Fibroblast of lung (primary cell): ENCODE measurements around the gene TRMT13. TPM values are rescaled to one million over a fixed set of nuclear protein-coding genes. Genes with fewer than 3 reads are reported as not detected.

Experiments used
- DNase-seq, 2 donors: peaks; one replicate each; pipeline versions ENCODE4 v3.0.0 to v3.0.0-alpha.2; 2010; ENCODE audit warnings: low read depth in 2 of 2
- H2AFZ ChIP-seq: 2 replicates; pipeline ENCODE4 v1.5.1; 2012; ENCODE audit warnings: low read length, control low read depth, inconsistent platforms
- H3K27ac ChIP-seq: 2 replicates; pipeline ENCODE4 v1.5.1; 2011; ENCODE audit warnings: low read length, control low read depth; ENCODE audit not compliant: insufficient read depth
- H3K27me3 ChIP-seq: 2 replicates; pipeline ENCODE4 v1.5.1; 2011; ENCODE audit warnings: mild to moderate bottlenecking, low read length; ENCODE audit not compliant: control insufficient read depth, insufficient read depth
- H3K36me3 ChIP-seq: 2 replicates; pipeline ENCODE4 v1.5.1; 2011; ENCODE audit warnings: low read length; ENCODE audit not compliant: control insufficient read depth, insufficient read depth
- H3K4me1 ChIP-seq: 2 replicates; pipeline ENCODE4 v1.5.1; 2011; ENCODE audit warnings: low read length; ENCODE audit not compliant: control insufficient read depth, insufficient read depth; ENCODE audit errors: extremely low read depth
- H3K4me2 ChIP-seq: 2 replicates; pipeline ENCODE4 v1.5.1; 2011; ENCODE audit warnings: low read length, control low read depth; ENCODE audit not compliant: insufficient read depth; ENCODE audit errors: extremely low read depth
- H3K4me3 ChIP-seq, 4 experiments: fragments of 200-600 bp in 1 of 4; sonication (generic) in 1 of 4; replicated peaks in 1 of 4; 2 replicates each; pipeline ENCODE4 v1.5.1; 2011 to 2016; ENCODE audit warnings: low read length in 4 of 4, low read depth in 3 of 4, mild to moderate bottlenecking in 3 of 4, control low read depth in 2 of 4, inconsistent platforms in 1 of 4, mixed read lengths in 1 of 4; ENCODE audit not compliant: insufficient read depth in 1 of 4; ENCODE audit errors: control extremely low read depth in 1 of 4
- H3K79me2 ChIP-seq: 2 replicates; pipeline ENCODE4 v1.5.1; 2012; ENCODE audit warnings: mild to moderate bottlenecking, low read length, inconsistent platforms; ENCODE audit not compliant: control insufficient read depth, insufficient read depth
- H3K9ac ChIP-seq: 2 replicates; pipeline ENCODE4 v1.5.1; 2011; ENCODE audit warnings: mild to moderate bottlenecking, low read length, control low read depth; ENCODE audit not compliant: insufficient read depth
- H3K9me3 ChIP-seq: 2 replicates; pipeline ENCODE4 v1.5.1; 2012; ENCODE audit warnings: low read depth, low read length; ENCODE audit not compliant: control insufficient read depth, insufficient read depth
- H4K20me1 ChIP-seq: 2 replicates; pipeline ENCODE4 v1.5.1; 2011; ENCODE audit warnings: low read length; ENCODE audit not compliant: control insufficient read depth, insufficient read depth; ENCODE audit errors: extremely low read depth
- EZH2 ChIP-seq: IDR thresholded peaks from 2 replicates; pipeline ENCODE4 v1.5.1; 2012; ENCODE audit warnings: low read length, control low read depth, mild to moderate bottlenecking; ENCODE audit errors: missing control alignments
- polyA minus RNA-seq: library from RNA; depleted of rRNA, polyadenylated mRNA; stranded (reverse); fragments of >200 nt; gene quantifications from 2 replicates; pipeline ENCODE4 v1.2.3, GENCODE V29; 2011; ENCODE audit warnings: low replicate concordance
- polyA plus RNA-seq, 2 donors: library from polyadenylated mRNA; depleted of rRNA in 1 of 2; stranded (reverse) in 1 of 2; unstranded in 1 of 2; fragments of >200 nt; gene quantifications; 2 replicates each; pipeline ENCODE4 v1.2.1, GENCODE V29; 2011 to 2012; ENCODE audit warnings: missing spikeins in 1 of 2
- total RNA-seq: library from RNA; depleted of rRNA; stranded (reverse); fragments of >200 nt; gene quantifications from 2 replicates; pipeline ENCODE4 v1.2.1, GENCODE V29; 2014
- TF ChIP-seq, protein P1 (sequence below), 2 donors: IDR thresholded peaks in 1 of 2; conservative IDR thresholded peaks in 1 of 2; 1 replicate in 1 of 2; 2 replicates in 1 of 2; pipeline ENCODE4 v1.5.1; 2011 to 2012; ENCODE audit warnings: low read length in 2 of 2, control low read depth in 1 of 2, inconsistent platforms in 1 of 2, low read depth in 1 of 2, mild to moderate bottlenecking in 1 of 2

Gene TRMT13
- 14.1 and 16.3 TPM in 2 replicates for total RNA-seq
- polyA plus RNA-seq, result 9.2 and 10.4 TPM in 2 replicates
- 7.1 and 7.7 TPM in 2 replicates for polyA plus RNA-seq (2012)
- polyA minus RNA-seq, result not detected in 2 replicates

DNA sequence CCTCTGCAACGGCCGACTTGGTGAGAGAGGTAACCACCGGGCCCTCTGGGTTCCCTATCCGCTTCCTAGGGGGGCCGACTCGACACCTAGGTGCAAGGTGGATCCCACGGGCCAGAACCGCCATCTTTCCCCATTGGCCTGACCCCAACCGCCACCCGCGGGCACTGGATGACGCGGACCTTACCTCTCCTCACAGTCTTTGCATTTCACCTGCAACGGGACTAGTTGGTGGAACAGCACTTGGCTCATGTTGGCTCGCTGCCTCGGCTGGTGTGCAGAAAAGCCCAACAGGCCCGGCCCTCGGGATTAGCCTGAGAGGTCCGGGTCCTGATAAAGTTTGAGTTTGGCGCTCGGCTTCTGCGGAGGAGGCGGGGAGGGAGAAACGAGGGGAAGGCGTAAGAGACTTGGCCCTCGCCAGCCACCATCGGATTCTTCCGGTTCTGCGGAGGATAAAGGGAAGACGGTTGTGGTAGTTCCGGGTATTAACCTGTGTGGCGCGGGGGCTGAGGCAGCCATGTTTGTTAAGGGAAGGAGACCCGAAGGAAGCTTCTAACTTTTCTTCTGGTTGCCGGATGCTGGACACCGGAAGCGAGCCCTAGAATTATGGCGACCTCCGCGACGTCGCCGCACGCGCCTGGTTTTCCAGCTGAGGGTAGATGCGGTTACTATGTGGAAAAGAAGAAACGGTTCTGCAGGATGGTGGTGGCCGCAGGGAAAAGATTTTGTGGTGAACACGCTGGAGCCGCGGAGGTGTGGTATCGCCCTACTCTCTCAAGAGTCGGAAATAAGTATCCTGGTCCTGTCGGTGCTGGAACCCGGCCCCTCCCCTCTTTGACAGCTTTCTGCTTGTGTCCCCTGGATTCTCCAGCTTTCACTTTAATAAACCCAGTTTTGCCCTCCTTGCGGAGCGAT is at the start of gene TRMT13, which contains the start of gene SASS6:
Gene TRMT13, plus strand, starts transcription at position 598 of the 912 bp plus-strand sequence. Its CDS starts 6 bp downstream, at position 604.
Gene SASS6, minus strand, starts transcription at position 365 of the 912 bp plus-strand sequence. Its CDS starts 116 bp downstream, at position 249.
- DNase-seq, result peak; percentile 99
- no peaks in the 10 kb centered on the region for H4K20me1 ChIP-seq
- no peak for TF ChIP-seq EZH2
- TF ChIP-seq, protein P1, sequence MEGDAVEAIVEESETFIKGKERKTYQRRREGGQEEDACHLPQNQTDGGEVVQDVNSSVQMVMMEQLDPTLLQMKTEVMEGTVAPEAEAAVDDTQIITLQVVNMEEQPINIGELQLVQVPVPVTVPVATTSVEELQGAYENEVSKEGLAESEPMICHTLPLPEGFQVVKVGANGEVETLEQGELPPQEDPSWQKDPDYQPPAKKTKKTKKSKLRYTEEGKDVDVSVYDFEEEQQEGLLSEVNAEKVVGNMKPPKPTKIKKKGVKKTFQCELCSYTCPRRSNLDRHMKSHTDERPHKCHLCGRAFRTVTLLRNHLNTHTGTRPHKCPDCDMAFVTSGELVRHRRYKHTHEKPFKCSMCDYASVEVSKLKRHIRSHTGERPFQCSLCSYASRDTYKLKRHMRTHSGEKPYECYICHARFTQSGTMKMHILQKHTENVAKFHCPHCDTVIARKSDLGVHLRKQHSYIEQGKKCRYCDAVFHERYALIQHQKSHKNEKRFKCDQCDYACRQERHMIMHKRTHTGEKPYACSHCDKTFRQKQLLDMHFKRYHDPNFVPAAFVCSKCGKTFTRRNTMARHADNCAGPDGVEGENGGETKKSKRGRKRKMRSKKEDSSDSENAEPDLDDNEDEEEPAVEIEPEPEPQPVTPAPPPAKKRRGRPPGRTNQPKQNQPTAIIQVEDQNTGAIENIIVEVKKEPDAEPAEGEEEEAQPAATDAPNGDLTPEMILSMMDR (conservative IDR thresholded peaks at IDR 0.05 in 1 of 2, IDR thresholded peaks at IDR 0.05 in 1 of 2; ENCODE audit: low read depth in 1 of 2, low read length in 2 of 2), result no peak
- H3K4me2 ChIP-seq, result peak within 1 kb of the TSS; percentile 91
- peak within 1 kb of the TSS; percentile 82 to 89 (median 86) for H3K4me3 ChIP-seq
- peaks cover 9% of the 10 kb centered on the region for H3K4me1 ChIP-seq
- peaks cover 43% of the 10 kb centered on the region for H3K79me2 ChIP-seq
- no peaks in the 10 kb centered on the region for H3K36me3 ChIP-seq
- peak within 1 kb of the TSS; percentile 41 for H3K9ac ChIP-seq
- no peaks in the 10 kb centered on the region for H3K27me3 ChIP-seq
- H2AFZ ChIP-seq, result peak within 1 kb of the TSS; percentile 94
- no peaks in the 10 kb centered on the region for H3K9me3 ChIP-seq
- peak within 1 kb of the TSS; percentile 74 for H3K27ac ChIP-seq

- Histone ChIP-seq H3K36me3 (no peaks in the 10 kb centered on the region), H2AFZ (no peak overlapping the region), H3K9ac (no peak overlapping the region), H3K4me3 (no peak overlapping the region), H3K27me3 (no peaks in the 10 kb centered on the region), H3K4me1 (no peaks in the 10 kb centered on the region), H4K20me1 (no peaks in the 10 kb centered on the region), H3K4me2 (no peak overlapping the region), H3K79me2 (no peaks in the 10 kb centered on the region), H3K27ac (no peak overlapping the region), H3K9me3 (no peaks in the 10 kb centered on the region)
- DNase-seq, result peak in 1 of 2 donors; percentile 45
- TF ChIP-seq, protein P1 (conservative IDR thresholded peaks at IDR 0.05 in 1 of 2, IDR thresholded peaks at IDR 0.05 in 1 of 2; ENCODE audit: low read depth in 1 of 2, low read length in 2 of 2), result no peak
- no peak for TF ChIP-seq EZH2
Measured at GRCh38 chr1:100087396-100087795, 45.6 kb upstream of the TRMT13 start.

DNA sequence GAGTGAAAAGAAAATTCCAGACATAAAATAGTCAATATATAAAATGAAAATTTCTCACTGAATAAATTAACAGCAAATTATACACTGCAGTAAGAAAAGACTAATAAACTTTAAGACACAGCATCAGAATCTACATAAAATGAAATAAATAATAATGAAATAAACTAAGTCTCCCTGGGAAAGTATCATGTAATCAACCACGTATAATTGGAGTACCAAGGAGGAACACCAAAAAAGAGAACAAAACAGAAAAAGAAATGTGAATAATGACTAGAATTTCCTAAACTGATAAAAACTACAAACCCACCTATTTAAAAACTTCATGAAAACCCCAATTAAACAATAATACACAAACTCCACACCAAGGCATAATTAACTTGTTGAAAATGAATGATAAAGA is 43.9 kb upstream of the TRMT13 start:
- no peak for TF ChIP-seq EZH2
- TF ChIP-seq, protein P1 (conservative IDR thresholded peaks at IDR 0.05 in 1 of 2, IDR thresholded peaks at IDR 0.05 in 1 of 2; ENCODE audit: low read depth in 1 of 2, low read length in 2 of 2), result no peak
- no peaks in the 10 kb centered on the region for H3K4me1 ChIP-seq
- H3K36me3 ChIP-seq, result no peaks in the 10 kb centered on the region
- no peaks in the 10 kb centered on the region for H3K9me3 ChIP-seq
- no peak overlapping the region for H3K4me2 ChIP-seq
- H3K27me3 ChIP-seq, result no peaks in the 10 kb centered on the region
- H3K79me2 ChIP-seq, result no peaks in the 10 kb centered on the region
- no peak overlapping the region for H3K4me3 ChIP-seq
- no peak overlapping the region for H3K9ac ChIP-seq
- no peak overlapping the region for H3K27ac ChIP-seq
- DNase-seq, result no peak
- H2AFZ ChIP-seq, result no peak overlapping the region
- no peaks in the 10 kb centered on the region for H4K20me1 ChIP-seq
